Measurements from ENCODE around the gene CEP89.

- TF ChIP-seq CTCF (conservative IDR thresholded peaks at IDR 0.05 in 1 of 2, IDR thresholded peaks at IDR 0.05 in 1 of 2; ENCODE audit: low read depth in 1 of 2, low read length in 2 of 2) (no peak), EZH2 (IDR thresholded peaks at IDR 0.05; ENCODE audit: low read length, missing control alignments) (no peak)
These were observed 114.2 kb downstream of the CEP89 start for GRCh38 chr19:32857584-32857983.
